GM12865 (cell line): ENCODE results near the gene FTCDNL1.

ENCODE experiments used
- DNase-seq: peaks from one replicate; pipeline ENCODE4 v3.0.0; 2010; ENCODE audit warnings: low read depth
- H3K4me3 ChIP-seq: 2 replicates; pipeline ENCODE4 v1.5.1; 2011; ENCODE audit warnings: mild to moderate bottlenecking, low read depth, low read length, control low read depth
- CTCF ChIP-seq: IDR thresholded peaks from 2 replicates; pipeline ENCODE4 v1.5.1; 2011; ENCODE audit warnings: low read length, control low read depth, low read depth, inconsistent platforms; ENCODE audit not compliant: insufficient read depth; ENCODE audit errors: missing control alignments

The FTCDNL1 gene

GRCh38 chr2:199778655-199779054 is 72.3 kb downstream of the FTCDNL1 start:
- TF ChIP-seq CTCF = no peak
- no peak overlapping the region for H3K4me3 ChIP-seq
- DNase-seq = no peak

- H3K4me3 ChIP-seq = no peak overlapping the region
- DNase-seq = no peak
- TF ChIP-seq CTCF = no peak
Measured at GRCh38 chr2:199777916-199778315, 73.1 kb downstream of the FTCDNL1 start.

GRCh38 chr2:199777315-199777714 is 73.7 kb downstream of the FTCDNL1 start:
- no peak for TF ChIP-seq CTCF
- H3K4me3 ChIP-seq = no peak overlapping the region
- no peak for DNase-seq

GRCh38 chr2:199775267-199775666 is 75.7 kb downstream of the FTCDNL1 start:
- no peak for DNase-seq
- H3K4me3 ChIP-seq = no peak overlapping the region
- TF ChIP-seq CTCF = no peak

- no peak for DNase-seq
- TF ChIP-seq CTCF = no peak
- no peak overlapping the region for H3K4me3 ChIP-seq
Measured at GRCh38 chr2:199772035-199772976, 78.7 kb downstream of the FTCDNL1 start.

GRCh38 chr2:199770716-199771115 is 80.3 kb downstream of the FTCDNL1 start:
- no peak for TF ChIP-seq CTCF
- no peak for DNase-seq
- H3K4me3 ChIP-seq = no peak overlapping the region
